ENCODE data around the gene PAX9. TPM values are rescaled to one million over a fixed set of nuclear protein-coding genes. Genes with fewer than 3 reads are reported as not detected.
A peak's percentile ranks its signal among the peaks of the same experiment; 100 is the strongest.

PAX9 gene
- total RNA-seq = 5.3 TPM

- intact Hi-C loops (cut with DNase I) = no loop called here
- DNase-seq (ENCODE audit: low spot score) (peak; percentile 92), ATAC-seq (peak; percentile 95)
Measured at GRCh38 chr14:36661506-36662257, at the start of gene PAX9. PAX9 (plus strand) TSS chr14:36661860; CDS start chr14:36662090, 230 bp downstream.

DNA sequence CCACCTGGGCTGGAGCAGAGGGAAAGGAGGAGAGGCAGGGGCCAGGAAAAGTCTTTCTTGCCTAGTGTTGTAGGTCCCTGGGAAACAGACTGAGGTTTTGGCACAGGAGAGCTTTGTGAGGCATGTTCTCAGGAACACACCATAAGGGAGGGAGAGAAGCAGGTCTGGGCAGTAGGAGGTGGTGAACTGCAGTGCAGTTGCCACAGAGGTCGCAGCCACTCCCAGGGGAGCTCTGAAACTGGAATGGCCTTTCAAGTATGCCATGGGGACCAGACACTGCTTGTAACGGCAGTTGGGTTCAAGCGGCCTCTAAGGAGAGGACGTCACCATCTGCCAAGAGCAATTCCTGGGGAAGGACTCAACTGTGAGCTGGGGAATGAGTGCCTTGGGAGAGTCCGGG, 43.8 kb upstream of the PAX9 start:
- intact Hi-C loops (cut with DNase I) = no loop called here
- DNase-seq (ENCODE audit: low spot score) (no peak), ATAC-seq (no peak)

GRCh38 chr14:36618641-36619040, 43.0 kb upstream of the PAX9 start:
- DNase-seq (ENCODE audit: low spot score) (no peak), ATAC-seq (no peak)
- intact Hi-C loops (cut with DNase I) = no loop called here

- ATAC-seq (no peak), DNase-seq (ENCODE audit: low spot score) (no peak)
- intact Hi-C loops (cut with DNase I) = no loop called here
Measured at GRCh38 chr14:36619131-36619530, 42.5 kb upstream of the PAX9 start.

- intact Hi-C loops (cut with DNase I) = no loop called here
- ATAC-seq (no peak), DNase-seq (ENCODE audit: low spot score) (no peak)
Measured at GRCh38 chr14:36619853-36620252, 41.8 kb upstream of the PAX9 start.

GRCh38 chr14:36625014-36625413, 36.6 kb upstream of the PAX9 start:
- no peak for DNase-seq (ENCODE audit: low spot score)
- ATAC-seq = no peak
- intact Hi-C loops (cut with DNase I) = no loop called here

DNA sequence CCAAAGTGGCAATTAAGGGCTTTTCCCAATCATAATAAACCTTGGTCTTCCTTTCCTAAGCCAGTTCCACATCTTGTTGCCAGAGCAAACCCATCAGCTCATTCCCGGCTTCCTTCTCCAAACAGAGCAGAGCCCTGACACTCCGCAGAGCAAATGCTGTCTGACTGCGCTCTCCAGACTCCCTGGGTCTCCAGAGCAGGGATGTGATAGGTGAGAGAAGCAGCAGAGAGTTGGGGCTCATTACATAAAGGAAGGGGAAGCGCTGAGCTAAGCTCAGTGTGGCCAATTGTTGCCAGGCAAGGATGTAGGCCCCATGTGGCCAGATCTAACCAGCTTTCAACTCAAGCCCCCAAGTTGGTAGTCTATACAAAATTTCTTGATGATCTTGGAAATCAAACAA, 36.2 kb upstream of the PAX9 start:
- intact Hi-C loops (cut with DNase I) = no loop called here
- no peak for DNase-seq (ENCODE audit: low spot score)
- no peak for ATAC-seq

GRCh38 chr14:36626151-36626550, 35.5 kb upstream of the PAX9 start:
- ATAC-seq = no peak
- intact Hi-C loops (cut with DNase I) = no loop called here
- no peak for DNase-seq (ENCODE audit: low spot score)

GRCh38 chr14:36627981-36628380, 33.7 kb upstream of the PAX9 start:
- DNase-seq (ENCODE audit: low spot score) = no peak
- ATAC-seq = no peak
- intact Hi-C loops (cut with DNase I) = no loop called here

DNA sequence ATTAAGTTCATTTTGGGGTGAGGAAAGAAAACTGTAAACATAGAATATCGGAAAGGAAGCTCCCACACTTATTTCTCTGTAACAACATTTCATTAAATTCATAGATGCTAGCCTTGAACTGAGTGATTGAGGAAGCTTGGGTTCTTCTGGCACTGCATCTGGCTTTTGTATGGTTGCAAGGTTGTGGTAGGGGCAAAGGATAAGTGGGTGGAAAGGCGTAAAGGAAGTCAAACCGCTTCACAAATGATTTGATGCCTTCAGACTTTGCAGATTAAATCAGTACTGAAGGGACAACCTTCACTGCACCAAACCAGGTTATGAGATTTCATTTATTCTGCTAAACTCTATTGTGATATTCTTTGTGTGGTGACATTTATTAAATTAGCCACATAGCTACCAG, 28.1 kb upstream of the PAX9 start:
- no peak for ATAC-seq
- intact Hi-C loops (cut with DNase I) = no loop called here
- no peak for DNase-seq (ENCODE audit: low spot score)

- peak; percentile 94 for ATAC-seq
- intact Hi-C loops (cut with DNase I) = no loop called here
- peak; percentile 75 for DNase-seq (ENCODE audit: low spot score)
Measured at GRCh38 chr14:36646664-36647416, 14.8 kb upstream of the PAX9 start.

DNA sequence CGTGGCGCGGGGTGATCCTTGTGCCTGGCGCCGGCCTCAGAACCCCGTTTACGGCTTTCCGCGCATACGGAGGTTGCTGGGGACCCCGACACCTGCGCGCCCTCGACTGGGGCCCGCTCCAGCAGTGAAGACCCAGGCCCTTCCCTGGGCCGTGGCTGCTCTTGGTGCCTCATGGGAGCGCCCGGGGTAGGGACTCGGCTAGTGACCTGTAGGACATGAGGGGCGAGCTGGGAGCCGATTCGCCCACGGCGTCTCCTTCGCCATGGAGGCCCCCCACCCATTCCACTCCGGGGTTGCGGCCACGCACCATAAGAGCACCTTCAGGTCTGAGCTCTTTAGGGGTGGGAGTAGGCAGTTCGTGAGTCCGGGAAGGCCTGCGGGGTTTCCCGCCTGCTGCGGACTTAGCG, 14.2 kb upstream of the PAX9 start:
- ATAC-seq = no peak
- intact Hi-C loops (cut with DNase I) = no loop called here
- no peak for DNase-seq (ENCODE audit: low spot score)

GRCh38 chr14:36647824-36648753, 13.6 kb upstream of the PAX9 start:
- intact Hi-C loops (cut with DNase I) = no loop called here
- DNase-seq (ENCODE audit: low spot score) (peak; percentile 73), ATAC-seq (peak; percentile 94)

DNA sequence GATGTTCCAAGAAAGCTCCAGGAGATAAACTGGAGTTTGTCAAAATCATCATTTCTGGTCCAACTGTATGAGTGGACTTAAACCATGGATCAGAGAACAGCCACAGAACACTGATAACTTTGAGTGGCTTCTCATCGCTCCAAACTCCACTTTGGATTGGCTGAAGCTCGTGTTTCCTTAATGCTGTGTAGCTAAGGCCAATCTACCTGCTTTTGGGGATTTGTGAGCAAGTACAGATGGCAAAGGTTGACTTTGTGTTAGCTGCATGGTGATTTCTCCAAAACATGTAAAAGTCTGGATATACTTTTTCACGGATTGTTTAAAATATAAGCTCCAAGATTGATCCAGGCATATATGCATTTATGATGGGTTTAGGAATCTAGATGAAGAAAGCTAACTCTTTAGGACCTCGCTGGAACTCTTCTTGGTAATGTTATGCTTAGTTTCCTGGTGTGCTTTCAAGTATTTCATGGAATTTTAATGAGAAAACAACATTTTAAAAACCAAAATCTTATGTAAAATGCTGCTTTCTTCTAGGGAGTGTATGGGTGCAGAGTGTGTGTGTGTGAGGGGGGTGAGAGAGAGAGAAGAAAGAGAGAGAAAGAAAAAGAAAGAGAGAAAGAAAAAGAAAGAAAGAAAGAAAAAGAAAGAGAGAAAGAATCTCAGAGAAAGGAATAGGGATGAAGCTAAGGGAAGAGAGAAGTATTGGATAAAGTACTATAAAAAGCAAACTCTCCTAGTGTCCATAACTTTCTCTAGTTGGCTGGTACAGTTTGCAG, 11.6 kb upstream of the PAX9 start:
- intact Hi-C loops (cut with DNase I) = no loop called here
- no peak for ATAC-seq

DNA sequence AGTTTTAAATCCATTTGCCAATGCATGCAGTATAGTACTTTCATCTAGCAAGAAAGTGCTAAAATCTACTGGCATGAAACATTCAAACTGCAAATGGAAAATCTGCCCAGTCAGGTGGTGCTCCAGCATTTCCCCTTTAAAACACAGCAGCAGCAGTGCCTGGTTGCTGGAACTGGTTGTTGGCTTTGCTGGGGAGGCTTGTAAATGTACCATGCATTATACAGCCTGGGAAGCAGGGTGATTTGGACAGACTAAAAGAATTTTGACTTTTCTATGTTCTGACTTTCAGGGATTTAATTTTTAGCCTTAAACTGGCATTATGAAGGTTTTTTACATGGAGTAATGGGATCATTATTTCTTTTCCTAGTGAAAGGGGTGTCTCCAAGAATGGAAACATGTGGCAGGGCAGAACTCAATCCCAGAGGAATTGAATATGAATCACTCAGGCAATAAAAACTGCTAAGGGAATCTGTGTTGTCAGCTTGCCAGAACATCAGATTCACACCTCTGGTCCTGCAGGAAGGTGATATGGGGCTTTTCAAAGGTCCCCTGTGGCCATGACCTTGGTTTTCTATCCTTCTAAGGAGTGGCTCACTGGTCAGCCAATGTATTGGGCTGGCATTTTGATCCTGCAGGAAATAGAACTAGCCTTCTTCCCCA, 9.0 kb upstream of the PAX9 start:
- intact Hi-C loops (cut with DNase I) = no loop called here
- ATAC-seq (no peak), DNase-seq (ENCODE audit: low spot score) (no peak)

More for the DNA sequence above, 11.6 kb upstream of the PAX9 start:
- DNase-seq (ENCODE audit: low spot score) = no peak

DNA sequence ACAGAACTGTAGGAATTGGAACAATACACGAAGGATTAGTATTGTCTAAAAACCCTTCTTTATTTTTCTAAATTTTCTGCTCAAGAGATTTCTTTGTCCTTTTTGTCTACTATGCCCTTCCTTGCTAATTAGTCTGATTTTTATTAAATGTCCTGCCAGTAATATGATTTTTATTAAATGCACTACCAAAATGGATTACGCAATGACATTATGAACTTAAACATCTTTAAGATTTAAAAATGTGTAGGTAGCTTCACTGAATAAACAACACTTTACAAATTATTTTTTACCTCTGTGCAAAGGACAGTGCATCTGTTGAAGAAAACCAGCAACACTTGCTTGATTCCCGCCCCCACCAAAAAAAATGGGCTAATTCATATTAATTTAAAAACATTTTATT, 8.2 kb upstream of the PAX9 start:
- intact Hi-C loops (cut with DNase I) = no loop called here
- DNase-seq (ENCODE audit: low spot score) = no peak
- no peak for ATAC-seq

GRCh38 chr14:36653962-36654793, 7.5 kb upstream of the PAX9 start:
- DNase-seq (ENCODE audit: low spot score) (no peak), ATAC-seq (no peak)
- intact Hi-C loops (cut with DNase I) = no loop called here

All from sciatic nerve (tissue), 2 donors.